Peyer's patch (tissue), 4 donors: ENCODE results near the gene GABARAP.

ENCODE experiments used
- CTCF ChIP-seq, 6 experiments: fragments of 450-650 bp in 4 of 6; fragments of 200-600 bp in 2 of 6; sonication (generic) in 1 of 6; IDR thresholded peaks; one replicate each; pipeline ENCODE4 v1.5.1; 2017 to 2019; ENCODE audit warnings: antibody characterized with exemption in 6 of 6, mild to moderate bottlenecking in 3 of 6, moderate library complexity in 1 of 6
- POLR2A ChIP-seq, 2 donors: fragments of 450-650 bp; IDR thresholded peaks; one replicate each; pipeline ENCODE4 v1.5.1; 2017; ENCODE audit warnings: antibody characterized with exemption in 2 of 2, mild to moderate bottlenecking in 2 of 2, moderate library complexity in 2 of 2

- no peak for TF ChIP-seq CTCF (IDR thresholded peaks at IDR 0.05)
- no peak for TF ChIP-seq POLR2A (IDR thresholded peaks at IDR 0.05)
These were observed 21.5 kb upstream of the GABARAP start for GRCh38 chr17:7263801-7264078.
